IMR-90 (cell line): ENCODE data around the gene S100A12. TPM values are rescaled to one million over a fixed set of nuclear protein-coding genes. Genes with fewer than 3 reads are reported as not detected.

Experiments used
- ATAC-seq: fragments of 200-7000 bp; cut with Tn5 transposase; 2 replicates; pipeline ENCODE4 v1.9.1; 2020; ENCODE audit warnings: low read depth, mild to moderate bottlenecking, moderate library complexity
- BruUV-seq: library from RNA; stranded (reverse); fragments of 400-500 nt; replicated peaks from 2 replicates; lab custom pipeline; 2021; lab: Mats Ljungman, UMichigan
- CTCF ChIA-PET: fragments of 300-600 bp; formaldehyde crosslinking; extraction: SDS; loops from one replicate; lab custom pipeline; 2021; ENCODE audit warnings: antibody characterized with exemption; lab: Yijun Ruan, JAX
- POLR2A ChIA-PET: fragments of 300-600 bp; sonication (Branson Sonifier 250); formaldehyde crosslinking; loops from one replicate; lab custom pipeline; 2022; ENCODE audit warnings: antibody characterized with exemption; ENCODE audit not compliant: unreplicated experiment; lab: Charles Lee
- DNase-seq: peaks from one replicate; pipeline ENCODE4 v3.0.0; 2013
- H2AFZ ChIP-seq: replicated peaks from 2 replicates; pipeline ENCODE3; 2013; ENCODE audit warnings: low read length, mild to moderate bottlenecking; ENCODE audit not compliant: poor library complexity
- H2AK5ac ChIP-seq: 2 replicates; pipeline ENCODE4 v1.6.1; 2013; ENCODE audit warnings: low read depth, low read length, inconsistent platforms
- H2AK9ac ChIP-seq: replicated peaks from 2 replicates; pipeline ENCODE3; 2013; ENCODE audit warnings: mild to moderate bottlenecking, low read depth, low read length, moderate library complexity; ENCODE audit not compliant: poor library complexity
- H2BK120ac ChIP-seq: 2 replicates; pipeline ENCODE4 v1.6.1; 2013; ENCODE audit warnings: low read depth, low read length, inconsistent platforms
- H2BK15ac ChIP-seq: 3 replicates; pipeline ENCODE4 v1.6.1; 2013; ENCODE audit warnings: low read depth, low read length, inconsistent platforms
- H2BK20ac ChIP-seq: 2 replicates; pipeline ENCODE4 v1.6.1; 2013; ENCODE audit warnings: low read depth, mild to moderate bottlenecking, inconsistent platforms, low read length, moderate library complexity
- H2BK5ac ChIP-seq: 2 replicates; pipeline ENCODE4 v1.6.1; 2013; ENCODE audit warnings: mild to moderate bottlenecking, low read depth, low read length, inconsistent platforms; ENCODE audit not compliant: poor library complexity, severe bottlenecking
- H3K14ac ChIP-seq: replicated peaks from 2 replicates; pipeline ENCODE4 v1.6.1; 2013; ENCODE audit warnings: low read depth, low read length, inconsistent platforms
- H3K18ac ChIP-seq: 2 replicates; pipeline ENCODE4 v1.6.1; 2013; ENCODE audit warnings: low read depth, low read length, control low read depth
- H3K23ac ChIP-seq: 2 replicates; pipeline ENCODE4 v1.6.1; 2013; ENCODE audit warnings: low read depth, low read length, inconsistent platforms
- H3K27ac ChIP-seq: 2 replicates; pipeline ENCODE4 v1.5.1; 2013; ENCODE audit warnings: mild to moderate bottlenecking, control low read depth, low read length; ENCODE audit not compliant: insufficient read depth
- H3K27me3 ChIP-seq: 2 replicates; pipeline ENCODE4 v1.6.1; 2013; ENCODE audit warnings: low read length; ENCODE audit not compliant: control insufficient read depth, insufficient read depth
- H3K36me3 ChIP-seq: 2 replicates; pipeline ENCODE4 v1.6.1; 2013; ENCODE audit warnings: low read length, mixed read lengths; ENCODE audit not compliant: control insufficient read depth, insufficient read depth
- H3K4ac ChIP-seq: 2 replicates; pipeline ENCODE4 v1.6.1; 2013; ENCODE audit warnings: low read depth, low read length, inconsistent platforms
- H3K4me1 ChIP-seq: 2 replicates; pipeline ENCODE4 v1.6.1; 2013; ENCODE audit warnings: low read length, mixed read lengths; ENCODE audit not compliant: control insufficient read depth, insufficient read depth
- H3K4me2 ChIP-seq: 2 replicates; pipeline ENCODE4 v1.6.1; 2013; ENCODE audit warnings: low read depth, mild to moderate bottlenecking, control low read depth, low read length, moderate library complexity
- H3K4me3 ChIP-seq: 2 replicates; pipeline ENCODE4 v1.5.1; 2013; ENCODE audit warnings: low read depth, mild to moderate bottlenecking, control low read depth, low read length, moderate library complexity; ENCODE audit not compliant: insufficient read depth
- H3K56ac ChIP-seq: 2 replicates; pipeline ENCODE4 v1.6.1; 2013; ENCODE audit warnings: low read length, inconsistent platforms; ENCODE audit not compliant: insufficient read depth; ENCODE audit errors: extremely low read depth
- H3K79me1 ChIP-seq, 2 experiments: 2 replicates each; pipeline ENCODE4 v1.6.1; 2013; ENCODE audit warnings: low read length in 2 of 2, inconsistent platforms in 1 of 2, low read depth in 1 of 2
- H3K9ac ChIP-seq: 2 replicates; pipeline ENCODE4 v1.6.1; 2013; ENCODE audit warnings: low read depth, low read length, control low read depth
- H3K9me1 ChIP-seq: 2 replicates; pipeline ENCODE4 v1.6.1; 2013; ENCODE audit warnings: low read length, inconsistent platforms; ENCODE audit not compliant: insufficient read depth
- H3K9me3 ChIP-seq: 2 replicates; pipeline ENCODE4 v1.6.1; 2013; ENCODE audit warnings: low read length; ENCODE audit not compliant: control insufficient read depth, insufficient read depth
- H4K20me1 ChIP-seq: 2 replicates; pipeline ENCODE4 v1.6.1; 2013; ENCODE audit warnings: low read length, inconsistent platforms; ENCODE audit not compliant: insufficient read depth
- H4K5ac ChIP-seq: 2 replicates; pipeline ENCODE4 v1.6.1; 2013; ENCODE audit warnings: mild to moderate bottlenecking, low read depth, low read length, control low read depth
- H4K8ac ChIP-seq, 2 experiments: 2 replicates each; pipeline ENCODE4 v1.6.1; 2013; ENCODE audit warnings: low read depth in 2 of 2, low read length in 2 of 2, control low read depth in 1 of 2, inconsistent platforms in 1 of 2
- H4K91ac ChIP-seq: 2 replicates; pipeline ENCODE4 v1.6.1; 2013; ENCODE audit warnings: low read depth, low read length, inconsistent platforms; ENCODE audit not compliant: insufficient read depth
- BHLHE40 ChIP-seq: fragments of 150-350 bp; IDR thresholded peaks from 2 replicates; pipeline ENCODE4 v1.6.1; 2016; ENCODE audit warnings: mild to moderate bottlenecking, low read depth, low read length
- CEBPB ChIP-seq: IDR thresholded peaks from 2 replicates; pipeline ENCODE4 v1.6.1; 2012; ENCODE audit warnings: low read depth, low read length, improper control_type of control experiment
- CHD1 ChIP-seq: IDR thresholded peaks from 2 replicates; pipeline ENCODE4 v1.6.1; 2012; ENCODE audit warnings: low read depth, low read length, improper control_type of control experiment
- FOS ChIP-seq: fragments of 150-350 bp; IDR thresholded peaks from 2 replicates; pipeline ENCODE4 v1.6.1; 2016; ENCODE audit warnings: low read depth, low read length
- MAFK ChIP-seq: IDR thresholded peaks from 2 replicates; pipeline ENCODE4 v1.6.1; 2012; ENCODE audit warnings: low read depth, low read length, improper control_type of control experiment
- MAZ ChIP-seq: IDR thresholded peaks from 2 replicates; pipeline ENCODE4 v1.6.1; 2012; ENCODE audit warnings: low read depth, mild to moderate bottlenecking, low read length, improper control_type of control experiment, moderate library complexity, borderline replicate concordance
- MXI1 ChIP-seq: IDR thresholded peaks from 2 replicates; pipeline ENCODE4 v1.6.1; 2012; ENCODE audit warnings: low read depth, mild to moderate bottlenecking, low read length, moderate library complexity, borderline replicate concordance
- NFE2L2 ChIP-seq: fragments of 150-350 bp; IDR thresholded peaks from 2 replicates; pipeline ENCODE4 v1.6.1; 2016; ENCODE audit warnings: low read depth, mild to moderate bottlenecking, low read length
- POLR2A ChIP-seq: IDR thresholded peaks from 2 replicates; pipeline ENCODE4 v1.6.1; 2012; ENCODE audit warnings: mild to moderate bottlenecking, low read depth, low read length
- RAD21 ChIP-seq: IDR thresholded peaks from 2 replicates; pipeline ENCODE4 v1.6.1; 2012; ENCODE audit warnings: low read length, improper control_type of control experiment
- RCOR1 ChIP-seq: IDR thresholded peaks from 2 replicates; pipeline ENCODE4 v1.6.1; 2012; ENCODE audit warnings: mild to moderate bottlenecking, low read length, improper control_type of control experiment; ENCODE audit not compliant: insufficient replicate concordance
- RFX5 ChIP-seq: IDR thresholded peaks from 2 replicates; pipeline ENCODE4 v1.8.0; 2012; ENCODE audit warnings: low read depth, mild to moderate bottlenecking, low read length, moderate library complexity
- SMC3 ChIP-seq: fragments of 150-350 bp; IDR thresholded peaks from 2 replicates; pipeline ENCODE4 v1.6.1; 2016; ENCODE audit warnings: low read depth, mild to moderate bottlenecking, antibody characterized with exemption, low read length, moderate library complexity
- WGBS, 2 experiments: methylation state at CpG; one replicate each; pipeline versions ENCODE4 v1.1.5 to v1.1.7; 2013; ENCODE audit warnings: missing lambda C conversion rate in 2 of 2; ENCODE audit not compliant: insufficient read length in 1 of 2; ENCODE audit errors: extremely low coverage in 2 of 2; 5-methylcytosine and 5-hydroxymethylcytosine counted together
- dilution Hi-C: fragments of 300-500 bp; cut with HindIII; formaldehyde crosslinking; loops from one replicate; pipeline ENCODE4 v1.14.3; 2018; ENCODE audit warnings: low sequenced_read_pairs; ENCODE audit not compliant: unreplicated experiment
- in situ Hi-C: fragments of 300-500 bp; cut with MboI; formaldehyde crosslinking; loops from 3 replicates; pipeline ENCODE4 v1.14.3; 2019; ENCODE audit warnings: low sequenced_read_pairs, inconsistent platforms, mixed read lengths
- intact Hi-C: fragments of 100-400 bp; cut with micrococcal nuclease; formaldehyde crosslinking; loops from 2 replicates; pipeline ENCODE4 v1.10.0; 2022
- polyA plus RNA-seq, 3 experiments: library from polyadenylated mRNA; depleted of rRNA; stranded (reverse); fragments of >200 nt; gene quantifications; 2 replicates each; pipeline ENCODE4 v1.2.3, GENCODE V29; 2012; ENCODE audit warnings: low replicate concordance in 1 of 3
- total RNA-seq: library from RNA; depleted of rRNA; stranded (reverse); fragments of >200 nt; gene quantifications from 2 replicates; pipeline ENCODE4 v1.2.3, GENCODE V29; 2012
- TF ChIP-seq, protein P1 (sequence below): fragments of 150-350 bp; IDR thresholded peaks from 2 replicates; pipeline ENCODE4 v1.6.1; 2017; ENCODE audit warnings: mild to moderate bottlenecking, antibody characterized with exemption, low read length, low read depth
- TF ChIP-seq, protein P2 (sequence below): fragments of 150-350 bp; IDR thresholded peaks from 2 replicates; pipeline ENCODE4 v1.6.1; 2016; ENCODE audit warnings: low read depth, mild to moderate bottlenecking, low read length, moderate library complexity, borderline replicate concordance
- TF ChIP-seq, protein P3 (sequence below): conservative IDR thresholded peaks from 2 replicates; pipeline ENCODE4 v1.5.1; 2012; ENCODE audit warnings: mild to moderate bottlenecking, low read depth, low read length, improper control_type of control experiment

Gene S100A12
- total and polyA plus RNA-seq, 2 of the 4 experiments (the other 2 are of a cell fraction), result not detected

DNA sequence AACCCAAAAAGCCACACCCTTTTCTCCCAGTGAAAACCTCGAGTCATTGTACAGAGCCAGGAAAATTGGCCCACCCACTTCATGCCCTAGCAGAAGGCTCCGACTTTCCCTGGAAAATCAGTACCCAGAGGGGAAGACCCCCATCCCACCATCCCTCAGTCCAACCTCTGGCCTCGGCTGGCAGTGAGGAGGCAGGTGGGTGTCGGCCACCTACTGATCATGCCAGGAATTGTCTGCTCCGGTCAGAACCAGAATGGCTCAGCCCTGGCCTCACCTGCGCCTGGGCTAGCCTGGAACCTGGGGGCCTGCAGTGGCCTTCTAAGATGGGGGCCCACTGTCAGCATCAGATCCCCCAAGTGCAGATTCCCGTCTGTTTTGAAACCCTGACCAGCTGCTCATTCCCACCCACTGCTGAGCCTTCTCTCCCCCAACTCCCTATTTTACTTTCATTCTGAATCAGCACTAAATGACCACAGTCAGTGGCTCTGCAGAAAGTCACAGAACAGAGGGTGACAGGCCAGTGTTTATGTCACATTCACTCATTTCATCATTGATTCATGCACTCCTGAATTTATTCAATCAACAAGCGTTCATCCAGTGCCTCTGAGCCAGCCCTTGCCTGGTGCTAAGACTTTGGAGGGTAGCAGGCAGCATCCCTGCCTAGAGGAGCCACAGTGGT lies 20.8 kb downstream of the S100A12 start:
- intact Hi-C loops (no loop called here), in situ Hi-C loops (no loop called here), dilution Hi-C loops (no loop called here)
- no peak overlapping the region for H4K5ac ChIP-seq
- no peak overlapping the region for H3K14ac ChIP-seq
- no peak overlapping the region for H3K27ac ChIP-seq
- H2BK120ac ChIP-seq, result no peak overlapping the region
- H2BK5ac ChIP-seq, result no peak overlapping the region
- no peak overlapping the region for H3K4me2 ChIP-seq
- no peak overlapping the region for H4K91ac ChIP-seq
- POLR2A ChIA-PET, result no interaction called here
- no CpG with 5 or more reads among the region's 8 CpGs for WGBS, 2 experiments
- H4K8ac ChIP-seq, result no peak overlapping the region
- CTCF ChIA-PET, result interaction anchor here (0.5 to 3.8 kb wide), 5 partner anchors 131 to 157 kb away, joined by 3 to 41 read pairs (median 5); no protein-coding TSS in a partner anchor
- BruUV-seq, result no TSS peak
- H3K9me3 ChIP-seq, result no peaks in the 10 kb centered on the region
- H3K79me1 ChIP-seq, result no peaks in the 10 kb centered on the region
- TF ChIP-seq FOS (no peak), BHLHE40 (no peak), CEBPB (no peak), RFX5 (no peak), RCOR1 (no peak), RAD21 (no peak), MXI1 (no peak), MAFK (no peak), CHD1 (no peak), SMC3 (no peak), MAZ (no peak), POLR2A (no peak), NFE2L2 (no peak)
- TF ChIP-seq, protein P1, sequence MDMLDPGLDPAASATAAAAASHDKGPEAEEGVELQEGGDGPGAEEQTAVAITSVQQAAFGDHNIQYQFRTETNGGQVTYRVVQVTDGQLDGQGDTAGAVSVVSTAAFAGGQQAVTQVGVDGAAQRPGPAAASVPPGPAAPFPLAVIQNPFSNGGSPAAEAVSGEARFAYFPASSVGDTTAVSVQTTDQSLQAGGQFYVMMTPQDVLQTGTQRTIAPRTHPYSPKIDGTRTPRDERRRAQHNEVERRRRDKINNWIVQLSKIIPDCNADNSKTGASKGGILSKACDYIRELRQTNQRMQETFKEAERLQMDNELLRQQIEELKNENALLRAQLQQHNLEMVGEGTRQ, result no peak
- TF ChIP-seq, protein P2, sequence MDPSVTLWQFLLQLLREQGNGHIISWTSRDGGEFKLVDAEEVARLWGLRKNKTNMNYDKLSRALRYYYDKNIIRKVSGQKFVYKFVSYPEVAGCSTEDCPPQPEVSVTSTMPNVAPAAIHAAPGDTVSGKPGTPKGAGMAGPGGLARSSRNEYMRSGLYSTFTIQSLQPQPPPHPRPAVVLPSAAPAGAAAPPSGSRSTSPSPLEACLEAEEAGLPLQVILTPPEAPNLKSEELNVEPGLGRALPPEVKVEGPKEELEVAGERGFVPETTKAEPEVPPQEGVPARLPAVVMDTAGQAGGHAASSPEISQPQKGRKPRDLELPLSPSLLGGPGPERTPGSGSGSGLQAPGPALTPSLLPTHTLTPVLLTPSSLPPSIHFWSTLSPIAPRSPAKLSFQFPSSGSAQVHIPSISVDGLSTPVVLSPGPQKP, result no peak
- TF ChIP-seq, protein P3, sequence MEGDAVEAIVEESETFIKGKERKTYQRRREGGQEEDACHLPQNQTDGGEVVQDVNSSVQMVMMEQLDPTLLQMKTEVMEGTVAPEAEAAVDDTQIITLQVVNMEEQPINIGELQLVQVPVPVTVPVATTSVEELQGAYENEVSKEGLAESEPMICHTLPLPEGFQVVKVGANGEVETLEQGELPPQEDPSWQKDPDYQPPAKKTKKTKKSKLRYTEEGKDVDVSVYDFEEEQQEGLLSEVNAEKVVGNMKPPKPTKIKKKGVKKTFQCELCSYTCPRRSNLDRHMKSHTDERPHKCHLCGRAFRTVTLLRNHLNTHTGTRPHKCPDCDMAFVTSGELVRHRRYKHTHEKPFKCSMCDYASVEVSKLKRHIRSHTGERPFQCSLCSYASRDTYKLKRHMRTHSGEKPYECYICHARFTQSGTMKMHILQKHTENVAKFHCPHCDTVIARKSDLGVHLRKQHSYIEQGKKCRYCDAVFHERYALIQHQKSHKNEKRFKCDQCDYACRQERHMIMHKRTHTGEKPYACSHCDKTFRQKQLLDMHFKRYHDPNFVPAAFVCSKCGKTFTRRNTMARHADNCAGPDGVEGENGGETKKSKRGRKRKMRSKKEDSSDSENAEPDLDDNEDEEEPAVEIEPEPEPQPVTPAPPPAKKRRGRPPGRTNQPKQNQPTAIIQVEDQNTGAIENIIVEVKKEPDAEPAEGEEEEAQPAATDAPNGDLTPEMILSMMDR, result no peak
- DNase-seq (no peak), ATAC-seq (no peak)
- H3K18ac ChIP-seq, result no peak overlapping the region
- H3K36me3 ChIP-seq, result no peaks in the 10 kb centered on the region
- H3K9ac ChIP-seq, result no peak overlapping the region
- H3K4me1 ChIP-seq, result no peaks in the 10 kb centered on the region
- peaks cover 9% of the 10 kb centered on the region; the same call in 1 of the 2 replicates for H3K27me3 ChIP-seq
- no peak overlapping the region for H2AFZ ChIP-seq
- H3K56ac ChIP-seq, result no peak overlapping the region
- H2BK15ac ChIP-seq, result no peak overlapping the region
- no peak overlapping the region for H3K4me3 ChIP-seq
- no peak overlapping the region for H2BK20ac ChIP-seq
- H4K20me1 ChIP-seq, result no peaks in the 10 kb centered on the region
- no peak overlapping the region for H2AK5ac ChIP-seq
- H3K4ac ChIP-seq, result no peak overlapping the region
- no peak overlapping the region for H2AK9ac ChIP-seq
- H3K9me1 ChIP-seq, result no peaks in the 10 kb centered on the region
- H3K23ac ChIP-seq, result no peak overlapping the region
